Globus pallidus (tissue), 1 donor: Measurements from ENCODE around the gene SMURF1.

Experiments
- DNase-seq: peaks from one replicate; pipeline ENCODE4 v3.0.0-alpha.2; 2015; ENCODE audit warnings: low spot score

Gene SMURF1

DNA sequence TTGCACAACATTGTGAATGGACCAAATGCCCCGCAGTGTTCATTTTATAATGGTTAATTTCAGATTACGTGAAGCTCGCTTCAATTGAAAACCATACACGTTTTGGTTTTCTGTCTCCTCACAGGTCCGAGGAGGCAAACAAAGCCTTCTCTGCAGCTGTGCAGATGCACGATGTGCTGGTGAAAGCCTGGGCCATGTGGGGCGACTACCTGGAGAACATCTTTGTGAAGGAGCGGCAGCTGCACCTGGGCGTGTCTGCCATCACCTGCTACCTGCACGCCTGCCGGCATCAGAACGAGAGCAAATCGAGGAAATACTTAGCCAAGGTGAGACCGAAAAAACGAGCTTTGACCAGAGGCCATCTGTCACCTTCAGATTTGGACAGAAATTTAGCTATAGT lies 155.3 kb downstream of the SMURF1 start:
- DNase-seq, result no peak

DNA sequence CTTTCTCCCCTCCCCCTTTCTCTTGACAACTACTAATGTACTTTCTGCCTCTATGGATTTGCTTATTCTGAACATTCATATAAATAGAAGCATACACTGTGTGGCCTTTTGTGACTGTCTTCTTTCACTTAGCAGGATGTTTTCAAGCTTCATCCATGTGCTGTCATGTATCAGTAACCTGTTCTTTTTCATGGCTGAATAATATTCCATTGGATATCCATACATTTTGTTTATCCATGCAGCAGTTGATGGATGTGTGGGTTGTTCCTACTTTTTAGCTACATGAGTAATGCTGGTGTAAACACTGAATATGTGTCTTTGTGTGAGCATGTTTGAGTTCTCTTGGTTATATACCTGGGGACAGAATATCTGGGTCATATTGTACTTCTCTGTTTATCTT lies 158.0 kb downstream of the SMURF1 start:
- DNase-seq, result no peak

DNA sequence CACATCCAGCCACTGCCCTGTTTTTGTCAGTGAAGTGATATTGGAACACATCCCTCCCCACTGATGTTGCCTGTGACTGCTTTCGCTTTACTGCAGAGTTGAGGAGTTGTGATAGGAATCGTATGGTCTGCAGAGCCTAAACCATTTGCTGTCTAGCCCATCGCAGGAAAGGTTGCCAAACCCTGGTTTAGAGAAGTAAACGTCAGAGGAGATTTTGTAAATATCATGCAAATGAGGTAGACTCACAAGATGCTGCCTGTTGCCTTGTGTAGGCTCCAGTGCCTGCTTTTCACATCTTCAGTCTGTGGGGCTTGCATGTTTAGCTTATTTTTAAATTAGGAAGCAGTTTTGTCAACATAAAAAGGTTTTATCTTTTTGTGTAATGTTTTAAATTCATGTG lies 158.5 kb downstream of the SMURF1 start:
- no peak for DNase-seq

DNA sequence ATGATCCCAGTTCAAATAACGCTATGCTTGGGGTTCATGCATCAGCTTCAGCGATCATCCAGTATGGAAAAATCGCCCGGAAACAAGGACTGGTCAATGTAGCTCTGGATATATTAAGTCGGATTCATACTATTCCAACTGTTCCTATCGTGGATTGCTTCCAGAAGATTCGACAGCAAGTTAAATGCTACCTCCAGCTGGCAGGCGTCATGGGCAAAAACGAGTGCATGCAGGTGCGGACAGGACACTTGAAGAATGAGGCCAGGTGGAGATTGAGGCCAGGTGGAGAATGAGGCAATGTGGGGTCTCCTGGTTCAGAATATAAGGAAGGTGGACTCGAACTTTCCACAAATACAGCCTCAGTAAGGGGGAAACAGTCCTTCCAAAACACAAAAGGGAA lies 159.8 kb downstream of the SMURF1 start:
- DNase-seq, result no peak

DNA sequence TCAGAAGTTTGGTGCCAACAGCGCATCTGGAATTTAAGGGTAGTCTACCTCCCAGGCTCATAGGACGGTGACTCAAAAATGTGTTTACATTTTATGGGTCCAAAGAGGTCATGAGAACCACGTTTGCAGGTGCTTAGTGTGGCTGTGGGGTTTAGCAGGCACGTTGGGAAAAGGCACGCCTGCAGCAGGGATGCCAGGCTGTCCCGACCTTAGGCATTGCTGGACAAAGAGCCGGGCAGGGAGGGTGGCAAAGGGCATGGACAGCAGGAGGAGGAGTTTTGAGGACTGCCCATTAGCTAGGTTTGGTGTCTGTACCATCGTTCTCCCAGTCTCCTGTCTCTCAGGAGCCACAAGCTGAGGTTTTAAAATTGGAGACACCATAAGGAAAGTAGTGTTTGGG lies 161.2 kb downstream of the SMURF1 start:
- no peak for DNase-seq

DNA sequence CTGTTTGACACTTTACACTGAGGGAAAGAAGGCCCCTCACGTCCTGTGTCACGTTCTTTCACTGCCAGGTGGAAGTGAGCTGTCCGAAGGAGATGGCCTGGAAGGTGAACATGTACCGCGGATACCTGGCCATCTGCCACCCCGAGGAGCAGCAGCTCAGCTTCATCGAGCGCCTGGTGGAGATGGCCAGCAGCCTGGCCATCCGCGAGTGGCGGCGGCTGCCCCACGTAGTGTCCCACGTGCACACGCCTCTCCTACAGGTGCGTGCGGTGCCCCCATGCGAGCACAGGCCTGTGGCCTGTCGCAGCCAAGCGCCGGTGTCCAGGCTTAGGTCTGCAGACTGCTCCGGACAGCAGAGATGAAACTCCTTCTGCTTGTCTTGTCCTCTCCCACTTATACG lies 162.2 kb downstream of the SMURF1 start:
- no peak for DNase-seq

DNA sequence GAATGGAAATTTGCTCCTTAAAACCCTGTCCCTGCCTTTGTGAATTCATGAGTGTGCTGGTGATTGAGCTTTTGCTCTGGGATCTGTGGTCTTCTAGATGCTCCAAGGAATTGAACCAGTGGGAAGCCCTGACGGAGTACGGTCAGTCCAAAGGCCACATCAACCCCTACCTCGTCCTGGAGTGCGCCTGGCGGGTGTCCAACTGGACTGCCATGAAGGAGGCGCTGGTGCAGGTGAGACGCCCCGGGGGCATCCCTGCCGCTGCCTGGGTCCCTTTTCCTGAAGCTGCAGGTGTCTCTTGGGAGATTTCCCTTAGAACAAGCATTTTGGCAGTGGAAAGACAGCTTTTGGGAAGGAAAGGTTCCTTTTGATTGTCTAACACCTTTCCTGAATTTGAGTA lies 165.2 kb downstream of the SMURF1 start:
- no peak for DNase-seq
